NT2/D1 (cell line): Measurements from ENCODE around the gene RABEP2.

Source experiments
- SUZ12 ChIP-seq: IDR thresholded peaks from 2 replicates; pipeline ENCODE4 v1.6.1; 2011; ENCODE audit not compliant: insufficient read length, insufficient read depth; ENCODE audit errors: extremely low read depth
- YY1 ChIP-seq: IDR thresholded peaks from 2 replicates; pipeline ENCODE4 v1.6.1; 2011; ENCODE audit not compliant: insufficient read length, insufficient read depth
- ZNF274 ChIP-seq: IDR thresholded peaks from 2 replicates; pipeline ENCODE4 v1.6.1; 2011; ENCODE audit warnings: mild to moderate bottlenecking, low read depth, low read length

DNA sequence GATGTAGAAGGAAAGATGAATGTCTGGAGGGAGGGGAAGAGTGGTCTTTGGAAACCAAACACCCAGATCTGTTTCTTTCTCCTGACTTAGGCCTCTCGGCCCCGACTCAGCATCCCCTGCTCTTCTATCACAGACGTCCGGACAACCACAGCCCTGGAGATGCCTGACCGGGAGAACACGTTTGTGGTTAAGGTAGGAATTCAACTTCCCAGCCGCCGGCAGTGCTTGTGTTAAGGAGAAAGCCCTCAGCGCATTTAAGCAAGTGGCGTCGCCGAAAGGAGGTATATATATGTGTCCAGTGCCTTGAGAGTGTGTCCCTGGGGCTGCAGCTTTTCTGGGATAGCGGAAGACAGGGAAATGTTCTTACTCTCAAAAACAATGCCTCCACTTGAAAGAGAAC lies 57.8 kb downstream of the RABEP2 start:
- TF ChIP-seq YY1 = no peak
- TF ChIP-seq SUZ12 = no peak
- TF ChIP-seq ZNF274 = no peak
